ENCODE results near the gene ZC3HAV1L.

DNA sequence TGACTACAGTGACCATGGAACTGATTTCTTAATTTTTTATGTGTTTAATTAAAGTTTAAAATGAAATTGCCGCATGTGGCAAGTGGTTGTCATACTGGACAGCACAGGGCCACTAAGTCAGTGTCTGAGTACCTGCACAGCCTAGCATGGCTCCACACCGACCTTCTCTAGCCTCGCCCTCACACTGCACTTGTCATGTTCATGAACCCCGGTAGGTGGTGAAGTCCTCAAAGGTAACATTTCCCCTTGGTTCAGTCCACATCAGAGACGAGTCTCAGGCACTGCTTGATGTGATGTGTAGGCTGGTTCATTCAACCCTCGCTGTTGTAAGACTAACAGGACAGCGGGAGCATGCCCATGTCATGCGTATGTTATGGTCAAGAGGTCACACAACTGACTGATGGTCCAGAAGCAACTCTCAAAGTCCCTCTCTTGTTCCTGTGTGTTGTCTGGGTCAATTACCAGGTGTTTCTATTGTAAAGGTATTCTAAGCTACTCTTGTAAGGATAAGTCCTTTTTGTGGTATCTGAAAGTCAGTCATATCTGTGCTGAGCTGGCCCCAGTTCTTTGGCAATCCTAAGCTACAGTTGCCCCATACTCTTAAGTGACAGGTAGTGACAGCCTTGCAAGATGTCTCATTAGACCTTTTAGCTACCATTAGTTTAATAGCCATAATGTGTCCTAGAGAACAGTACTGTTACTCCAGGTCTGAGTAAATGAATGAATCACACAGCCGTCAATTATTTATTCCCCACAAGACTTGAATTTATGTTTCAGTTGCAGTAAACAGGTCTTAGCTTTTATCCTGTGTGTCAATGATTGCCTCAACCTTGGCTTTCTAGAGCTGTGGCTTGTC is 32.9 kb upstream of the ZC3HAV1L start:
- TF ChIP-seq EZH2 (IDR thresholded peaks at IDR 0.05; ENCODE audit: insufficient read depth, poor library complexity, severe bottlenecking) (no peak), EZH2phosphoT487 (IDR thresholded peaks at IDR 0.05; ENCODE audit: insufficient read depth, low read depth) (no peak)
